Measurements from ENCODE around the gene TMEM98.

DNA sequence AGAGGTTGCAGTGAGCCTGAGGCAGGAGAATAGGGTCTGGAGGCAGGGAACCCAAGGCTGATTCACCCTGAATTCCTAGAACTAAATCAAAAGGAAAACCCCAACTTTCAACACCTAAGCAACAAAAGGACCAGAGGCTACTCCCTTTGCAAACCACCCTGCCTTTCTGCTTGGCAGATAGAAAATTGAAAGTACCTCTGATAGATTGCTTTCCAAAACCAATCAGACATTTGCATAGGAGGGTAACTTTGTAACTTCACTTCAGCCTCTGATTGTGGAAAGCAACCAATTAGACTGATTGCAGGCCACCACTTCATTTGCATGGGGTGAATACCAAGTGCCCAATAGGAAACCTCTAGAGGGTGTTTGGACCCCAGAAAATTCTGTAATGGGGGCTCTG lies 10.9 kb upstream of the TMEM98 start:
- TF ChIP-seq EP300 (IDR thresholded peaks at IDR 0.05) (no peak), POLR2A (IDR thresholded peaks at IDR 0.05) (no peak), POLR2AphosphoS5 (IDR thresholded peaks at IDR 0.05) (no peak)
- TF ChIP-seq, protein P1, sequence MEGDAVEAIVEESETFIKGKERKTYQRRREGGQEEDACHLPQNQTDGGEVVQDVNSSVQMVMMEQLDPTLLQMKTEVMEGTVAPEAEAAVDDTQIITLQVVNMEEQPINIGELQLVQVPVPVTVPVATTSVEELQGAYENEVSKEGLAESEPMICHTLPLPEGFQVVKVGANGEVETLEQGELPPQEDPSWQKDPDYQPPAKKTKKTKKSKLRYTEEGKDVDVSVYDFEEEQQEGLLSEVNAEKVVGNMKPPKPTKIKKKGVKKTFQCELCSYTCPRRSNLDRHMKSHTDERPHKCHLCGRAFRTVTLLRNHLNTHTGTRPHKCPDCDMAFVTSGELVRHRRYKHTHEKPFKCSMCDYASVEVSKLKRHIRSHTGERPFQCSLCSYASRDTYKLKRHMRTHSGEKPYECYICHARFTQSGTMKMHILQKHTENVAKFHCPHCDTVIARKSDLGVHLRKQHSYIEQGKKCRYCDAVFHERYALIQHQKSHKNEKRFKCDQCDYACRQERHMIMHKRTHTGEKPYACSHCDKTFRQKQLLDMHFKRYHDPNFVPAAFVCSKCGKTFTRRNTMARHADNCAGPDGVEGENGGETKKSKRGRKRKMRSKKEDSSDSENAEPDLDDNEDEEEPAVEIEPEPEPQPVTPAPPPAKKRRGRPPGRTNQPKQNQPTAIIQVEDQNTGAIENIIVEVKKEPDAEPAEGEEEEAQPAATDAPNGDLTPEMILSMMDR (IDR thresholded peaks at IDR 0.05) = no peak

Measured in sigmoid colon (tissue), 4 donors.